ENCODE measurements around the gene ZNF500. TPM values are rescaled to one million over a fixed set of nuclear protein-coding genes. Genes with fewer than 3 reads are reported as not detected.

The ZNF500 gene
- total and polyA plus RNA-seq, 7 donors, result 4.2 to 14.4 (median 11.4) TPM

DNA sequence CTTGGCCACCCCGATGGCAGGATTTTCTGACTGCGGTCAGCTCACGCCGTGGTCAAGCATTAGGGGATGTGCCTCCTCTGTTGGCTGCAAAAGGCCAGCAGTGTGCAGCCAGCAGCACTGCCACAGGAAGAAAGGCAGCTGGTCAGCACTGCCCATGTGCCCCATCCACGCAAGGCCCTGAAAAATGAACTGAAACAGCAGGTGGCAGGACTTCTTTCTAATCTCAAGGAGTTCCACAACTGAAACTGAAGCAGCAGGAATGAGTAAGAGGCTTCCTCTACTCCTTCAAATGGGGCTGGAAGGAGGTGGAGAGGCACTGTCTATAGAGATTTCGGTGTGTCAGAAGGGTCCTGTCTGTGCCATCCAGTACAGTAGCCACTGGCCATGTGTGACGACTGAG, 3.2 kb downstream of the ZNF500 start:
- no peaks in the 10 kb centered on the region for H3K27me3 ChIP-seq
- no peak overlapping the region for H3K4me3 ChIP-seq
- 94% methylated on average over 7 of the region's 7 CpGs for WGBS, 2 donors
- no peak overlapping the region for H3K27ac ChIP-seq
- no peak for DNase-seq
- H3K4me1 ChIP-seq, result peaks cover 0 to 33% (median 32%) of the 10 kb centered on the region in 4 donors
- peaks cover 26 to 65% (median 44%) of the 10 kb centered on the region in 4 donors for H3K36me3 ChIP-seq
- no peaks in the 10 kb centered on the region for H3K9me3 ChIP-seq
- intact Hi-C loops (cut with DNase I), result no loop called here
- TF ChIP-seq POLR2AphosphoS5 (IDR thresholded peaks at IDR 0.05), result no peak
- TF ChIP-seq, protein P1, sequence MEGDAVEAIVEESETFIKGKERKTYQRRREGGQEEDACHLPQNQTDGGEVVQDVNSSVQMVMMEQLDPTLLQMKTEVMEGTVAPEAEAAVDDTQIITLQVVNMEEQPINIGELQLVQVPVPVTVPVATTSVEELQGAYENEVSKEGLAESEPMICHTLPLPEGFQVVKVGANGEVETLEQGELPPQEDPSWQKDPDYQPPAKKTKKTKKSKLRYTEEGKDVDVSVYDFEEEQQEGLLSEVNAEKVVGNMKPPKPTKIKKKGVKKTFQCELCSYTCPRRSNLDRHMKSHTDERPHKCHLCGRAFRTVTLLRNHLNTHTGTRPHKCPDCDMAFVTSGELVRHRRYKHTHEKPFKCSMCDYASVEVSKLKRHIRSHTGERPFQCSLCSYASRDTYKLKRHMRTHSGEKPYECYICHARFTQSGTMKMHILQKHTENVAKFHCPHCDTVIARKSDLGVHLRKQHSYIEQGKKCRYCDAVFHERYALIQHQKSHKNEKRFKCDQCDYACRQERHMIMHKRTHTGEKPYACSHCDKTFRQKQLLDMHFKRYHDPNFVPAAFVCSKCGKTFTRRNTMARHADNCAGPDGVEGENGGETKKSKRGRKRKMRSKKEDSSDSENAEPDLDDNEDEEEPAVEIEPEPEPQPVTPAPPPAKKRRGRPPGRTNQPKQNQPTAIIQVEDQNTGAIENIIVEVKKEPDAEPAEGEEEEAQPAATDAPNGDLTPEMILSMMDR (IDR thresholded peaks at IDR 0.05), result no peak
- TF ChIP-seq POLR2A (IDR thresholded peaks at IDR 0.05), result no peak
- no peak for TF ChIP-seq EP300 (IDR thresholded peaks at IDR 0.05)

DNA sequence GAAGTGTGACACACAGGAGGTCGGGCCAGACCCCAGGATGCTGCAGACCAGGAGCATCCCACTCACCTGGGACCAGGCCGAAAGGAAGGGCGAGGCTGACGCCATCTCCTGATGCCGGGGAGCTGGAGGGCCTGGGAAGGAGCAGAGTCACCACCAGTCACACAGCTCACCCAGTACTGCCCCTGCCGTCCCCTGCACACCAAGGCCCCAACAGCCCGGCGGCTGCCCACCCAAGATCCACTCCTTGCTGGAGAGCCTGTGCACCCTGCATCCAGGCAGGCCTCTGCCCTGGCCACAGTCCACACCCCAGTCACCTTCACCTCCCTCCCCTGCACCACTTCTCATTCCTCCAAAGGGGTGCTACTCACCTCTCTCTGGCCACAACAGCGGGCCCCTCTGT, 4.8 kb downstream of the ZNF500 start:
- Histone ChIP-seq H3K4me3 (no peak overlapping the region), H3K36me3 (peaks cover 26 to 80% (median 56%) of the 10 kb centered on the region in 4 donors), H3K27me3 (no peaks in the 10 kb centered on the region), H3K9me3 (no peaks in the 10 kb centered on the region), H3K4me1 (peaks cover 0 to 24% (median 20%) of the 10 kb centered on the region in 4 donors), H3K27ac (no peak overlapping the region)
- no peak for DNase-seq
- TF ChIP-seq POLR2AphosphoS5 (IDR thresholded peaks at IDR 0.05) (no peak), POLR2A (IDR thresholded peaks at IDR 0.05) (no peak), EP300 (IDR thresholded peaks at IDR 0.05) (no peak)
- TF ChIP-seq, protein P1 (IDR thresholded peaks at IDR 0.05), result no peak
- intact Hi-C loops (cut with DNase I), result no loop called here
- 95 to 96% methylated on average over 9 of the region's 9 CpGs for WGBS, 2 donors

DNA sequence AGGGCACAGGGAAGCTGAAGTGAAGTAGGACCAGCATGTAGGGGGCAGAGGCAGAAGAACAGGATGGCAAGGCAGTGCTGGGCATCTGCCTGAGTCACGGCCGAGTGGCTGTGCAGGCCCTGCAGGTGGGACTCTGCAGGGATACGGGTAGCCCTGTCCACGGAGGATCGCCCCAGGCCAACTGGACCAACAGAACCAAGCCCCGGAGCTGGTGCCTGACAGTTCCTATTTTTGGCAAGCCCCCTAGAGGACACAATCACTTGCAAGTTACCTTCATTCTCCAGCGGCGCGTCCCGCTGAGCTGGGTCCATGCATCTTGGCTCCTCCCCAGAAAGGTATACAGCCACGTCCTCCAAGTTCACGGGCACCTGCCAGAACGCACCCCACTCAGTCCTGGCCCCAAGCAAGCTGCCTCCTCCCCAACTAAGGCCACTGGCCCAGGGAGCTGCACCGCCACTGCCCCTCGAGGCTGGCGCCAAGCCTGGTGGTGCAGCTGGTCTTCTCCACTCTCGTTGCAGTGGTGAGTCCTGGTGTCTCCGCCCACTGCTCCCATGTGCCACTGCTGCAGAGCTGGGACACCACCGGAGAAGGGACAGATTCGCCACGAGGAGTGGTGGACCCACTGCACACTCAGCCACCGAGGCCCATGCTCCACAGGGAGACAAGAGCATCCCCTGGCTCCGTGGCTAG, 6.6 kb downstream of the ZNF500 start:
- H3K9me3 ChIP-seq, result no peaks in the 10 kb centered on the region
- peaks cover 30 to 95% (median 69%) of the 10 kb centered on the region in 4 donors for H3K36me3 ChIP-seq
- WGBS, 2 donors, result 92 to 93% methylated on average over 23 of the region's 23 CpGs
- no peak overlapping the region for H3K4me3 ChIP-seq
- TF ChIP-seq EP300 (IDR thresholded peaks at IDR 0.05) (no peak), POLR2A (IDR thresholded peaks at IDR 0.05) (no peak), POLR2AphosphoS5 (IDR thresholded peaks at IDR 0.05) (no peak)
- TF ChIP-seq, protein P1 (IDR thresholded peaks at IDR 0.05), result no peak
- intact Hi-C loops (cut with DNase I), result no loop called here
- DNase-seq, result no peak
- peak overlapping the region in 2 of 4 donors; percentile 2 to 14 for H3K27ac ChIP-seq
- H3K27me3 ChIP-seq, result no peaks in the 10 kb centered on the region
- H3K4me1 ChIP-seq, result peaks cover 0 to 13% (median 7%) of the 10 kb centered on the region in 4 donors

DNA sequence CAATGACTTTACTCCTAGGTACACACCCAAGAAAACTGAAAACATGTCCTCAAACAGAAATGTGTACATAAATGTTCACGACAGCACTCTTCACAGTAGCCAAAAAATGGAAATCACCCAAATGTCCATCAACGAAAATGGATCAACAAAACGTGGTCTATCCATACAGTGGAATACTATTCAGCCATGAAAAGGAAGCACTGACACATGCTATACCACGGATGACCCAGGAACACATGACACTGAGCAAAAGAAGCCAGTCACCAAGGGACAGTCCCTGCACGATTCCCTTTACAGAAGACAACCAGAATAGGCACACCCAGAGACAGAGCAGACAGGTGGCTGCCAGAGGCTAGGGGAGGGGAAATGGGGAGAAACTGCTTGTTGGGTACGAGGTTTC, 11.3 kb downstream of the ZNF500 start:
- Histone ChIP-seq H3K4me3 (no peak overlapping the region), H3K36me3 (peaks cover 49 to 97% (median 83%) of the 10 kb centered on the region in 4 donors), H3K27ac (no peak overlapping the region), H3K4me1 (no peaks in the 10 kb centered on the region), H3K27me3 (no peaks in the 10 kb centered on the region), H3K9me3 (no peaks in the 10 kb centered on the region)
- WGBS, 2 donors, result 95 to 96% methylated on average over 6 of the region's 6 CpGs
- no peak for TF ChIP-seq EP300 (IDR thresholded peaks at IDR 0.05)
- TF ChIP-seq POLR2AphosphoS5 (IDR thresholded peaks at IDR 0.05), result no peak
- no peak for TF ChIP-seq POLR2A (IDR thresholded peaks at IDR 0.05)
- TF ChIP-seq, protein P1 (IDR thresholded peaks at IDR 0.05), result no peak
- intact Hi-C loops (cut with DNase I), result no loop called here
- no peak for DNase-seq

All from sigmoid colon (tissue), 7 donors.